SK-N-SH (cell line): Measurements from ENCODE around the gene STT3B. TPM values are rescaled to one million over a fixed set of nuclear protein-coding genes. Genes with fewer than 3 reads are reported as not detected.

Source experiments
- CTCF ChIA-PET: fragments of 300-600, 350-600 bp; formaldehyde crosslinking; extraction: SDS; loops from one replicate; lab custom pipeline; 2021; lab: Yijun Ruan, JAX
- POLR2A ChIA-PET: fragments of 350-600 bp; sonication (Branson Sonifier 250); formaldehyde crosslinking; extraction: SDS; loops from one replicate; lab custom pipeline; 2020; ENCODE audit warnings: antibody characterized with exemption, inconsistent platforms; lab: Yijun Ruan, JAX
- DNase-seq: peaks from one replicate; pipeline ENCODE4 v3.0.0; 2012
- H2AFZ ChIP-seq: fragments of 200-600 bp; sonication (generic); 2 replicates; pipeline ENCODE4 v1.8.1; 2016; ENCODE audit warnings: antibody characterized with exemption, mild to moderate bottlenecking, low read depth
- H3F3A ChIP-seq: fragments of 200-600 bp; sonication (generic); replicated peaks from 2 replicates; pipeline ENCODE3; 2016; ENCODE audit warnings: antibody characterized with exemption, mild to moderate bottlenecking; ENCODE audit not compliant: insufficient read depth
- H3K27ac ChIP-seq, 2 experiments: fragments of 200-500 bp in 1 of 2; fragments of 200-600 bp in 1 of 2; sonication (Bioruptor generic) in 1 of 2; sonication (generic), shearing (Covaris generic) in 1 of 2; 2 replicates each; pipeline versions ENCODE4 v1.5.1 to v1.6.1; 2014 to 2016; ENCODE audit warnings: low read depth in 2 of 2, inconsistent platforms in 1 of 2, low read length in 1 of 2, mild to moderate bottlenecking in 1 of 2, mixed read lengths in 1 of 2
- H3K27me3 ChIP-seq: fragments of 200-600 bp; sonication (generic), shearing (Covaris generic); 2 replicates; pipeline ENCODE4 v1.6.1; 2016; ENCODE audit warnings: mixed run types; ENCODE audit not compliant: insufficient read depth
- H3K36me3 ChIP-seq, 2 experiments: fragments of 200-500 bp in 1 of 2; fragments of 200-600 bp in 1 of 2; sonication (Bioruptor generic) in 1 of 2; sonication (generic) in 1 of 2; replicated peaks in 1 of 2; 2 replicates each; pipeline versions ENCODE3 to v1.5.1; 2014 to 2016; ENCODE audit warnings: low read length in 1 of 2, mild to moderate bottlenecking in 1 of 2; ENCODE audit not compliant: insufficient read depth in 2 of 2, control insufficient read depth in 1 of 2
- H3K4me1 ChIP-seq, 2 experiments: fragments of 200-500 bp in 1 of 2; fragments of 200-600 bp in 1 of 2; sonication (Bioruptor generic) in 1 of 2; sonication (generic), shearing (Covaris generic) in 1 of 2; 2 replicates each; pipeline versions ENCODE4 v1.5.1 to v1.6.1; 2014 to 2016; ENCODE audit warnings: low read depth in 1 of 2, low read length in 1 of 2, mixed run types in 1 of 2; ENCODE audit not compliant: insufficient read depth in 2 of 2, control insufficient read depth in 1 of 2
- H3K4me2 ChIP-seq: fragments of 200-600 bp; sonication (generic), shearing (Covaris generic); 2 replicates; pipeline ENCODE4 v1.6.1; 2017; ENCODE audit warnings: mixed run types
- H3K4me3 ChIP-seq, 2 experiments: fragments of 200-500 bp in 1 of 2; fragments of 200-600 bp in 1 of 2; sonication (Bioruptor generic) in 1 of 2; sonication (generic), shearing (Covaris generic) in 1 of 2; 2 replicates each; pipeline versions ENCODE4 v1.5.1 to v1.8.1; 2014 to 2016; ENCODE audit warnings: low read depth in 2 of 2, inconsistent platforms in 1 of 2, low read length in 1 of 2, mild to moderate bottlenecking in 1 of 2, mixed read lengths in 1 of 2, moderate library complexity in 1 of 2
- H3K79me2 ChIP-seq: fragments of 200-600 bp; sonication (generic); 2 replicates; pipeline ENCODE4 v1.8.1; 2017; ENCODE audit warnings: mild to moderate bottlenecking; ENCODE audit not compliant: insufficient read depth
- H3K9ac ChIP-seq: fragments of 200-600 bp; sonication (generic); 2 replicates; pipeline ENCODE4 v1.6.1; 2017; ENCODE audit warnings: mixed run types
- H3K9me2 ChIP-seq: fragments of 200-600 bp; sonication (generic); 2 replicates; pipeline ENCODE4 v1.6.1; 2017; ENCODE audit warnings: mixed run types
- H3K9me3 ChIP-seq: fragments of 200-600 bp; sonication (generic); 2 replicates; pipeline ENCODE4 v1.6.1; 2017; ENCODE audit warnings: mixed run types, mild to moderate bottlenecking, moderate library complexity
- H4K20me1 ChIP-seq: fragments of 200-600 bp; sonication (generic); 2 replicates; pipeline ENCODE4 v1.6.1; 2017; ENCODE audit warnings: mild to moderate bottlenecking, mixed run types; ENCODE audit not compliant: insufficient read depth
- CHD2 ChIP-seq: fragments of 150-350 bp; IDR thresholded peaks from 2 replicates; pipeline ENCODE4 v1.6.1; 2018; ENCODE audit warnings: low read length; ENCODE audit not compliant: partially characterized antibody
- EP300 ChIP-seq, 2 experiments: IDR thresholded peaks; 2 replicates each; pipeline versions ENCODE4 v1.4.0 to v1.6.1; 2012; ENCODE audit warnings: borderline replicate concordance in 1 of 2, low read depth in 1 of 2, low read length in 1 of 2
- EZH2phosphoT487 ChIP-seq: fragments of 200-600 bp; sonication (generic); IDR thresholded peaks from 2 replicates; pipeline ENCODE4 v1.6.1; 2017; ENCODE audit warnings: low read depth, mixed run types, mild to moderate bottlenecking, antibody characterized with exemption, moderate library complexity, borderline replicate concordance
- FOSL2 ChIP-seq: IDR thresholded peaks from 2 replicates; pipeline ENCODE4 v1.4.0; 2012; ENCODE audit warnings: low read depth, mild to moderate bottlenecking, moderate library complexity, borderline replicate concordance
- FOXJ3 ChIP-seq: sonication (generic); formaldehyde crosslinking; IDR thresholded peaks from 2 replicates; pipeline ENCODE4 v1.5.1; 2020; ENCODE audit warnings: mild to moderate bottlenecking, missing genetic modification reagents
- GABPA ChIP-seq: IDR thresholded peaks from 2 replicates; pipeline ENCODE4 v1.4.0; 2012; ENCODE audit warnings: low read depth, mild to moderate bottlenecking
- IRF3 ChIP-seq: fragments of 150-350 bp; IDR thresholded peaks from 2 replicates; pipeline ENCODE4 v1.6.1; 2016; ENCODE audit warnings: mild to moderate bottlenecking, low read depth, low read length
- MEF2A ChIP-seq: IDR thresholded peaks from 2 replicates; pipeline ENCODE4 v1.4.0; 2012; ENCODE audit warnings: low read depth, borderline replicate concordance
- MXI1 ChIP-seq: IDR thresholded peaks from 2 replicates; pipeline ENCODE4 v1.6.1; 2012; ENCODE audit warnings: mild to moderate bottlenecking, low read depth, low read length, improper control_type of control experiment
- NFIC ChIP-seq: IDR thresholded peaks from 2 replicates; pipeline ENCODE4 v1.4.0; 2012; ENCODE audit warnings: borderline replicate concordance
- NRF1 ChIP-seq: IDR thresholded peaks from 2 replicates; pipeline ENCODE4 v1.6.1; 2012; ENCODE audit warnings: low read depth, mild to moderate bottlenecking, low read length
- RAD21 ChIP-seq: IDR thresholded peaks from 2 replicates; pipeline ENCODE4 v1.6.1; 2012; ENCODE audit warnings: mild to moderate bottlenecking, low read length
- RCOR1 ChIP-seq: fragments of 150-350 bp; IDR thresholded peaks from 2 replicates; pipeline ENCODE4 v1.6.1; 2017; ENCODE audit warnings: antibody characterized with exemption, low read length
- RFX5 ChIP-seq: IDR thresholded peaks from 2 replicates; pipeline ENCODE4 v1.6.1; 2012; ENCODE audit warnings: mild to moderate bottlenecking, improper control_type of control experiment, low read length
- YY1 ChIP-seq: IDR thresholded peaks from 2 replicates; pipeline ENCODE4 v1.4.0; 2012; ENCODE audit warnings: low read depth, mild to moderate bottlenecking
- WGBS: methylation state at CpG from one replicate; pipeline ENCODE4 v1.1.6; 2017; ENCODE audit warnings: low lambda C conversion rate; 5-methylcytosine and 5-hydroxymethylcytosine counted together
- polyA plus RNA-seq, 3 experiments: library from polyadenylated mRNA; depleted of rRNA; stranded (reverse); fragments of >200 nt; gene quantifications; 2 replicates each; pipeline ENCODE4 v1.2.3, GENCODE V29; 2012
- TF ChIP-seq, protein P1 (sequence below): IDR thresholded peaks from 2 replicates; pipeline ENCODE4 v1.6.1; 2012; ENCODE audit warnings: mild to moderate bottlenecking, low read depth, low read length, moderate library complexity
- TF ChIP-seq, protein P2 (sequence below): fragments of 150-350 bp; IDR thresholded peaks from 2 replicates; pipeline ENCODE4 v1.6.1; 2017; ENCODE audit warnings: antibody characterized with exemption, low read length, low read depth, borderline replicate concordance

Gene STT3B
- polyA plus RNA-seq, 1 of the 3 experiments (the other 2 are of a cell fraction) = 27.9 TPM

DNA sequence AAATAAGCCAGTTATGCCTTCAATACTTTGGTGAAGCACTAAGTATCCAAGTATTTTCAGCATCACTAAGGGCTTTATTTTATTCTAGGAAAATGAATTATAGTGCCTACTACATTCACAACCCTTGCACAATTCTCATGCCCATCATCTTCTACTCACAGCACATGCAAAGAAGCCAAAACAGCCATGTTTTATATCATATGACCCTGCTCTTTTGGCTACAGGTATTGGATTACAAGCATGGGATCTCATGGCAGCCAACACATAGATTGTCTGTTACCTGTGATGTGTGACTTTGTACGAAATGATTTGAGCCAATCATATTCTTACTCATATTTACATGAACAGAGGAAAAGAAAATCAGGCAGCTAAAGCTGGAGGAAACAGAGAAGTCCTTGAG, 38.6 kb downstream of the STT3B start:
- Histone ChIP-seq H3K4me3 (no peak overlapping the region), H2AFZ (no peak overlapping the region), H3K36me3 (no peaks in the 10 kb centered on the region), H3K27me3 (no peaks in the 10 kb centered on the region), H3K79me2 (peaks cover 94% of the 10 kb centered on the region), H3K4me2 (no peak overlapping the region), H3K9me2 (no peaks in the 10 kb centered on the region), H3K9me3 (no peaks in the 10 kb centered on the region), H3F3A (no peaks in the 10 kb centered on the region), H3K4me1 (no peaks in the 10 kb centered on the region; a peak in 2 of 4 replicates), H4K20me1 (peaks cover 69% of the 10 kb centered on the region), H3K27ac (no peak overlapping the region), H3K9ac (no peak overlapping the region)
- DNase-seq = no peak
- TF ChIP-seq NRF1 = no peak
- TF ChIP-seq, protein P1, sequence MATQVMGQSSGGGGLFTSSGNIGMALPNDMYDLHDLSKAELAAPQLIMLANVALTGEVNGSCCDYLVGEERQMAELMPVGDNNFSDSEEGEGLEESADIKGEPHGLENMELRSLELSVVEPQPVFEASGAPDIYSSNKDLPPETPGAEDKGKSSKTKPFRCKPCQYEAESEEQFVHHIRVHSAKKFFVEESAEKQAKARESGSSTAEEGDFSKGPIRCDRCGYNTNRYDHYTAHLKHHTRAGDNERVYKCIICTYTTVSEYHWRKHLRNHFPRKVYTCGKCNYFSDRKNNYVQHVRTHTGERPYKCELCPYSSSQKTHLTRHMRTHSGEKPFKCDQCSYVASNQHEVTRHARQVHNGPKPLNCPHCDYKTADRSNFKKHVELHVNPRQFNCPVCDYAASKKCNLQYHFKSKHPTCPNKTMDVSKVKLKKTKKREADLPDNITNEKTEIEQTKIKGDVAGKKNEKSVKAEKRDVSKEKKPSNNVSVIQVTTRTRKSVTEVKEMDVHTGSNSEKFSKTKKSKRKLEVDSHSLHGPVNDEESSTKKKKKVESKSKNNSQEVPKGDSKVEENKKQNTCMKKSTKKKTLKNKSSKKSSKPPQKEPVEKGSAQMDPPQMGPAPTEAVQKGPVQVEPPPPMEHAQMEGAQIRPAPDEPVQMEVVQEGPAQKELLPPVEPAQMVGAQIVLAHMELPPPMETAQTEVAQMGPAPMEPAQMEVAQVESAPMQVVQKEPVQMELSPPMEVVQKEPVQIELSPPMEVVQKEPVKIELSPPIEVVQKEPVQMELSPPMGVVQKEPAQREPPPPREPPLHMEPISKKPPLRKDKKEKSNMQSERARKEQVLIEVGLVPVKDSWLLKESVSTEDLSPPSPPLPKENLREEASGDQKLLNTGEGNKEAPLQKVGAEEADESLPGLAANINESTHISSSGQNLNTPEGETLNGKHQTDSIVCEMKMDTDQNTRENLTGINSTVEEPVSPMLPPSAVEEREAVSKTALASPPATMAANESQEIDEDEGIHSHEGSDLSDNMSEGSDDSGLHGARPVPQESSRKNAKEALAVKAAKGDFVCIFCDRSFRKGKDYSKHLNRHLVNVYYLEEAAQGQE = no peak
- TF ChIP-seq EP300 (IDR thresholded peaks at IDR 0.05; ENCODE audit: borderline replicate concordance in 1 of 2, low read depth in 1 of 2, low read length in 1 of 2) = no peak
- no peak for TF ChIP-seq RAD21
- TF ChIP-seq FOXJ3 = no peak
- TF ChIP-seq NFIC = no peak
- TF ChIP-seq YY1 = no peak
- no peak for TF ChIP-seq IRF3
- TF ChIP-seq RFX5 = no peak
- no peak for TF ChIP-seq MXI1
- TF ChIP-seq FOSL2 = no peak
- no peak for TF ChIP-seq EZH2phosphoT487
- POLR2A ChIA-PET = no interaction called here
- CTCF ChIA-PET = no interaction called here
- WGBS = 89% methylated on average over 1 of the region's 1 CpG

GRCh38 chr3:31572236-31573004, 39.7 kb downstream of the STT3B start:
- ChIA-PET POLR2A (no interaction called here), CTCF (no interaction called here)
- no peaks in the 10 kb centered on the region for H3K9me2 ChIP-seq
- H2AFZ ChIP-seq = no peak overlapping the region
- no peak overlapping the region for H3K27ac ChIP-seq
- no peak overlapping the region for H3K4me2 ChIP-seq
- no peak overlapping the region for H3K4me3 ChIP-seq
- peaks cover 59% of the 10 kb centered on the region for H4K20me1 ChIP-seq
- peaks cover 92% of the 10 kb centered on the region for H3K79me2 ChIP-seq
- no peak overlapping the region for H3K9ac ChIP-seq
- H3K4me1 ChIP-seq = no peaks in the 10 kb centered on the region; a peak in 2 of 4 replicates
- no peaks in the 10 kb centered on the region for H3K27me3 ChIP-seq
- H3K36me3 ChIP-seq = peaks cover 4 to 6% of the 10 kb centered on the region in 2 experiments
- no peak for DNase-seq
- WGBS = 96% methylated on average over 4 of the region's 4 CpGs
- no peaks in the 10 kb centered on the region for H3F3A ChIP-seq
- H3K9me3 ChIP-seq = no peaks in the 10 kb centered on the region
- TF ChIP-seq YY1 (no peak), CHD2 (no peak), RCOR1 (no peak), GABPA (no peak), FOSL2 (no peak), MEF2A (no peak), MXI1 (no peak)
- TF ChIP-seq, protein P1 = no peak
- TF ChIP-seq, protein P2, sequence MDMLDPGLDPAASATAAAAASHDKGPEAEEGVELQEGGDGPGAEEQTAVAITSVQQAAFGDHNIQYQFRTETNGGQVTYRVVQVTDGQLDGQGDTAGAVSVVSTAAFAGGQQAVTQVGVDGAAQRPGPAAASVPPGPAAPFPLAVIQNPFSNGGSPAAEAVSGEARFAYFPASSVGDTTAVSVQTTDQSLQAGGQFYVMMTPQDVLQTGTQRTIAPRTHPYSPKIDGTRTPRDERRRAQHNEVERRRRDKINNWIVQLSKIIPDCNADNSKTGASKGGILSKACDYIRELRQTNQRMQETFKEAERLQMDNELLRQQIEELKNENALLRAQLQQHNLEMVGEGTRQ = no peak
